Progenitor cell of endocrine pancreas (in vitro differentiated cells): ENCODE results near the gene GTF3C2. TPM values are rescaled to one million over a fixed set of nuclear protein-coding genes. Genes with fewer than 3 reads are reported as not detected.

Source experiments
- DNase-seq: peaks from one replicate; pipeline ENCODE4 v3.0.0; 2021; ENCODE audit warnings: low spot score; ENCODE audit not compliant: unreplicated experiment
- H3K27ac Mint-ChIP-seq: 2 replicates; pipeline ENCODE4 v1.8.0; 2021; ENCODE audit warnings: mild to moderate bottlenecking, moderate library complexity, mixed read lengths
- H3K27me3 Mint-ChIP-seq: 2 replicates; pipeline ENCODE4 v1.8.0; 2021; ENCODE audit warnings: mixed read lengths
- H3K36me3 Mint-ChIP-seq: 2 replicates; pipeline ENCODE4 v1.8.0; 2022; ENCODE audit warnings: mixed read lengths; ENCODE audit not compliant: insufficient read depth
- H3K4me1 Mint-ChIP-seq: 2 replicates; pipeline ENCODE4 v1.8.0; 2021; ENCODE audit warnings: low read depth, mixed read lengths
- H3K4me3 Mint-ChIP-seq: 2 replicates; pipeline ENCODE4 v1.8.0; 2021; ENCODE audit warnings: low read depth, mild to moderate bottlenecking, moderate library complexity, mixed read lengths
- H3K9me3 Mint-ChIP-seq: 2 replicates; pipeline ENCODE4 v1.8.0; 2021; ENCODE audit warnings: low read depth, mixed read lengths
- total RNA-seq: library from RNA; stranded (reverse); gene quantifications from 2 replicates; pipeline ENCODE4 v1.2.1, GENCODE V29; 2021
- TF ChIP-seq, protein P1 (sequence below): fragments of 200-600 bp; sonication (generic); IDR thresholded peaks from one replicate; pipeline ENCODE4 v1.5.0; 2021; ENCODE audit warnings: antibody characterized with exemption, mild to moderate bottlenecking; ENCODE audit not compliant: unreplicated experiment

Gene GTF3C2
- total RNA-seq, 1 donor from 2014 or later = 106 TPM

DNA sequence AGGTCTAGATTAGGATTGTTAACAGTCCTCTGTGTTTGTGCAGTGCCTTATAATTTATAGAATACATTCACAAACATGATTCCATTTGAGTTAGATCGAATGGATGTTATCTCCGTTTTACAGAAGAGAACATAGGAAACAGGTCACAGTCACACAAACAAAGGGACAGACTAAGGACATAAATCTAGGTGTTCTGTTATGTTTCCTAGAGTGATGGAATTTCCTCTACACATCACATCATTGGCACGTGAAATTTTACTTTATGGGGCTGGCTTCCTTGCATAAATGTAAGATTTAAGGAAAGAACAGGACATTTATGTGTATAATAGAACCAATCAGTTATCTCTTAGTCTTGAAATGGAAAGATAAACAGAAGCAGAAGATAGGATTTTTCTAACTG lies 68.0 kb downstream of the GTF3C2 start:
- H3K27ac Mint-ChIP-seq = no peak overlapping the region

GRCh38 chr2:27285481-27285880 lies 71.1 kb downstream of the GTF3C2 start:
- Mint-ChIP-seq H3K27ac (no peak overlapping the region), H3K27me3 (peaks cover 43% of the 10 kb centered on the region), H3K36me3 (no peaks in the 10 kb centered on the region), H3K4me1 (peaks cover 10% of the 10 kb centered on the region), H3K4me3 (no peak overlapping the region), H3K9me3 (no peaks in the 10 kb centered on the region)
- no peak for DNase-seq
- TF ChIP-seq, protein P1, sequence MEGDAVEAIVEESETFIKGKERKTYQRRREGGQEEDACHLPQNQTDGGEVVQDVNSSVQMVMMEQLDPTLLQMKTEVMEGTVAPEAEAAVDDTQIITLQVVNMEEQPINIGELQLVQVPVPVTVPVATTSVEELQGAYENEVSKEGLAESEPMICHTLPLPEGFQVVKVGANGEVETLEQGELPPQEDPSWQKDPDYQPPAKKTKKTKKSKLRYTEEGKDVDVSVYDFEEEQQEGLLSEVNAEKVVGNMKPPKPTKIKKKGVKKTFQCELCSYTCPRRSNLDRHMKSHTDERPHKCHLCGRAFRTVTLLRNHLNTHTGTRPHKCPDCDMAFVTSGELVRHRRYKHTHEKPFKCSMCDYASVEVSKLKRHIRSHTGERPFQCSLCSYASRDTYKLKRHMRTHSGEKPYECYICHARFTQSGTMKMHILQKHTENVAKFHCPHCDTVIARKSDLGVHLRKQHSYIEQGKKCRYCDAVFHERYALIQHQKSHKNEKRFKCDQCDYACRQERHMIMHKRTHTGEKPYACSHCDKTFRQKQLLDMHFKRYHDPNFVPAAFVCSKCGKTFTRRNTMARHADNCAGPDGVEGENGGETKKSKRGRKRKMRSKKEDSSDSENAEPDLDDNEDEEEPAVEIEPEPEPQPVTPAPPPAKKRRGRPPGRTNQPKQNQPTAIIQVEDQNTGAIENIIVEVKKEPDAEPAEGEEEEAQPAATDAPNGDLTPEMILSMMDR = no peak

More for the DNA sequence above, 68.0 kb downstream of the GTF3C2 start:
- no peak for DNase-seq
- H3K4me3 Mint-ChIP-seq = no peak overlapping the region
- no peaks in the 10 kb centered on the region for H3K9me3 Mint-ChIP-seq
- peaks cover 10% of the 10 kb centered on the region for H3K4me1 Mint-ChIP-seq
- TF ChIP-seq, protein P1 = no peak
- H3K27me3 Mint-ChIP-seq = peaks cover 33% of the 10 kb centered on the region
- no peaks in the 10 kb centered on the region for H3K36me3 Mint-ChIP-seq

DNA sequence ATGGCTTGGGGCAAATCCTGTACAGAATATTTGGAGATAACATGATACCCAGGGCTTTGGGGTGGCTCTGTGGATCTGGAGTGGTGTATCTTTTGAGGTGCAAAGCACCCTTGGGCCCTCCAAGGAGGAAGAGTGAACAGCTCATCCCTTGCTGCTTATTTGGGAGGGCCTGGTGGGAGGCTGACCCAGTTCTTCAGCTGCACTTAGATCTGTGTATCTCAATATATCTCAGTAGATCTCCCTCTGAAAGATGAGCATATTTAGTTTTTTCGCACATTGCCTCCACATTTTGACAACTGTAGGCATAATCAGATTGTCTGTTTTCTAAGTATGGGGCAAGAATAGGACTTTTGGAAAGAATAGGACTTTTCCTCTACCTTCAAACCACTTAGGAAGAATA lies 71.6 kb downstream of the GTF3C2 start:
- DNase-seq = no peak
- Mint-ChIP-seq H3K4me1 (peaks cover 10% of the 10 kb centered on the region), H3K9me3 (no peaks in the 10 kb centered on the region), H3K36me3 (no peaks in the 10 kb centered on the region), H3K27me3 (peaks cover 43% of the 10 kb centered on the region), H3K27ac (no peak overlapping the region), H3K4me3 (no peak overlapping the region)
- TF ChIP-seq, protein P1 = no peak

GRCh38 chr2:27282892-27283291 lies 73.7 kb downstream of the GTF3C2 start:
- no peaks in the 10 kb centered on the region for H3K36me3 Mint-ChIP-seq
- no peaks in the 10 kb centered on the region for H3K9me3 Mint-ChIP-seq
- H3K27me3 Mint-ChIP-seq = peaks cover 41% of the 10 kb centered on the region
- TF ChIP-seq, protein P1 = no peak
- H3K4me1 Mint-ChIP-seq = peaks cover 10% of the 10 kb centered on the region
- no peak overlapping the region for H3K4me3 Mint-ChIP-seq
- H3K27ac Mint-ChIP-seq = peak overlapping the region; percentile 25
- DNase-seq = no peak

DNA sequence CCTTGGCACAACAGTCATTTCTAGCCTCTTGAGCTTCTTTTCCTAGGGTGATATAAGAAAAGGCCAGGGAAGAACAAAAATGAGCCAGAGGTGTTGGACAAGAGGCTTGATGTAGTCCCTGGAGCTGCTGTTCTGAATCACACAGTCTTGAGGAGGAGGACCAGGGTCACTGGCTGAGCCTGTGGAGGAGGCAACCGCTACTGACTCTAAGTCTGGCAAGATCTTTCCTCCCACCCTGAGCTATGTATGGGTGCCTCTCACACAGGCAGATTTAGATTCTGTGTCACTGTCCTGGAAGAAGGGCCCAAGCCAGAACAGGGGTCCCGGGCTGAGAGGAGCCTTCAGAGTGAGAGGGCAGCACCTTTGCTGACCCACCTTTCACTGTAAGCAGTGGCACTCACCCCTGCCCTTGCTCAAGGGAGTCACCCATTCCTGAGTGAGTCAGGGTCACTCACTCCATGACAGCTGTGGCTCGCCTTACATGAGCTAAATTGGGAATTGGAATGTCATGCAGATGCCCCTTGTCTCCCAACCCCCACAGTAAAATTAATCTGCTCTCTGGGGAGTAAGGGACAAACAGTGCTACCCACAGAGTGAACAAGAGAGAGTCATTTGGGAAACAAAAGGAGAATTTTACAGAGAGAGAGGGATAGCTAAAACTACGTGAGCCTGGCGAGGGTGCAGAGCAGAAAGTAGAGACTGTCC lies 74.6 kb downstream of the GTF3C2 start, which contains the start of gene TRIM54:
Gene TRIM54, plus strand, starts transcription at position 575 of the 705 bp plus-strand sequence. CDS start 303 bp downstream, outside the sequence.
- Mint-ChIP-seq H3K4me3 (no peak within 1 kb of the TSS), H3K27me3 (peaks cover 45% of the 10 kb centered on the region), H3K9me3 (no peaks in the 10 kb centered on the region), H3K27ac (peak within 1 kb of the TSS; percentile 25), H3K36me3 (no peaks in the 10 kb centered on the region), H3K4me1 (peaks cover 10% of the 10 kb centered on the region)
- TF ChIP-seq, protein P1 = no peak
- no peak for DNase-seq
